ENCODE measurements around the gene BHLHA9.

BHLHA9 gene

GRCh38 chr17:1275205-1275961 is 5.1 kb downstream of the BHLHA9 start:
- no peak for TF ChIP-seq CTCF (IDR thresholded peaks at IDR 0.05; ENCODE audit: low read length, missing control alignments)
- DNase-seq (ENCODE audit: low read depth) = no peak

GRCh38 chr17:1275962-1276736 is 5.9 kb downstream of the BHLHA9 start:
- DNase-seq (ENCODE audit: low read depth) = peak; percentile 47
- peak; percentile 78 for TF ChIP-seq CTCF (IDR thresholded peaks at IDR 0.05; ENCODE audit: low read length, missing control alignments)
- no peak overlapping the region for H3K4me3 ChIP-seq (replicated peaks; ENCODE audit: low read depth, low read length)

More at GRCh38 chr17:1275205-1275961, 5.1 kb downstream of the BHLHA9 start:
- no peak overlapping the region for H3K4me3 ChIP-seq (replicated peaks; ENCODE audit: low read depth, low read length)

- DNase-seq (ENCODE audit: low read depth) = no peak
- H3K4me3 ChIP-seq (replicated peaks; ENCODE audit: low read depth, low read length) = no peak overlapping the region
- TF ChIP-seq CTCF (IDR thresholded peaks at IDR 0.05; ENCODE audit: low read length, missing control alignments) = no peak
These were observed 10.4 kb downstream of the BHLHA9 start for GRCh38 chr17:1280652-1281051.

- no peak for TF ChIP-seq CTCF (IDR thresholded peaks at IDR 0.05; ENCODE audit: low read length, missing control alignments)
- no peak overlapping the region for H3K4me3 ChIP-seq (replicated peaks; ENCODE audit: low read depth, low read length)
- DNase-seq (ENCODE audit: low read depth) = no peak
These were observed 16.3 kb downstream of the BHLHA9 start for GRCh38 chr17:1286379-1287106.

- H3K4me3 ChIP-seq (replicated peaks; ENCODE audit: low read depth, low read length) = no peak overlapping the region
- no peak for TF ChIP-seq CTCF (IDR thresholded peaks at IDR 0.05; ENCODE audit: low read length, missing control alignments)
- DNase-seq (ENCODE audit: low read depth) = no peak
These were observed 19.5 kb downstream of the BHLHA9 start for GRCh38 chr17:1289695-1290094.

GRCh38 chr17:1290676-1291075 is 20.4 kb downstream of the BHLHA9 start:
- no peak for DNase-seq (ENCODE audit: low read depth)
- no peak overlapping the region for H3K4me3 ChIP-seq (replicated peaks; ENCODE audit: low read depth, low read length)
- no peak for TF ChIP-seq CTCF (IDR thresholded peaks at IDR 0.05; ENCODE audit: low read length, missing control alignments)

Measured in fibroblast of pulmonary artery (primary cell).